ENCODE data around the gene LYRM2.

GRCh38 chr6:89681983-89682564, 43.5 kb upstream of the LYRM2 start:
- TF ChIP-seq POLR2A (IDR thresholded peaks at IDR 0.05; ENCODE audit: low read depth), result no peak
- no peak for TF ChIP-seq CTCF (IDR thresholded peaks at IDR 0.05)
